Endothelial cell of umbilical vein (primary cell): ENCODE data around the gene DLEU7. TPM values are rescaled to one million over a fixed set of nuclear protein-coding genes. Genes with fewer than 3 reads are reported as not detected.

Source experiments
- BruUV-seq: library from RNA; stranded (reverse); fragments of 400-500 nt; replicated peaks from 2 replicates; lab custom pipeline; 2021; lab: Mats Ljungman, UMichigan
- CTCF ChIA-PET: fragments of 300-600, 350-600 bp; sonication (Branson Sonifier 250); formaldehyde crosslinking; loops from one replicate; lab custom pipeline; 2021; ENCODE audit warnings: antibody characterized with exemption, inconsistent platforms; lab: Charles Lee
- POLR2A ChIA-PET: fragments of 300-600, 350-600 bp; sonication (Branson Sonifier 250); formaldehyde crosslinking; loops from one replicate; lab custom pipeline; 2021; ENCODE audit warnings: antibody characterized with exemption, inconsistent platforms; lab: Charles Lee
- DNase-seq: peaks from one replicate; pipeline ENCODE4 v3.0.0-alpha.2; 2011; ENCODE audit warnings: low read depth, low spot score
- FAIRE-seq: peaks from 2 replicates; lab custom pipeline; 2011; peaks lifted over from hg19 to GRCh38; lab: Jason Lieb, UNC
- H2AFZ ChIP-seq: 2 replicates; pipeline ENCODE4 v1.6.0; 2012; ENCODE audit warnings: low read depth, low read length, control low read depth, inconsistent platforms
- H3K27ac ChIP-seq: 2 replicates; pipeline ENCODE4 v1.5.1; 2011; ENCODE audit warnings: low read depth, mild to moderate bottlenecking, control low read depth, low read length, moderate library complexity; ENCODE audit not compliant: insufficient read depth
- H3K27me3 ChIP-seq, 2 experiments: 2 replicates each; pipeline versions ENCODE4 v1.6.0 to v1.6.1; 2011; ENCODE audit warnings: low read length in 2 of 2, mixed read lengths in 1 of 2; ENCODE audit not compliant: control insufficient read depth in 2 of 2, insufficient read depth in 2 of 2
- H3K36me3 ChIP-seq, 2 experiments: 2 replicates in 1 of 2; 3 replicates in 1 of 2; pipeline ENCODE4 v1.5.1; 2011; ENCODE audit warnings: low read length in 2 of 2, mild to moderate bottlenecking in 1 of 2, moderate library complexity in 1 of 2; ENCODE audit not compliant: control insufficient read depth in 2 of 2, insufficient read depth in 2 of 2; ENCODE audit errors: extremely low read depth in 1 of 2
- H3K4me1 ChIP-seq: 3 replicates; pipeline ENCODE4 v1.5.1; 2011; ENCODE audit warnings: mild to moderate bottlenecking, low read length; ENCODE audit not compliant: control insufficient read depth, insufficient read depth; ENCODE audit errors: extremely low read depth
- H3K4me2 ChIP-seq: 2 replicates; pipeline ENCODE4 v1.6.1; 2011; ENCODE audit warnings: low read length, control low read depth, mixed read lengths; ENCODE audit not compliant: insufficient read depth
- H3K4me3 ChIP-seq, 3 experiments: fragments of 200-600 bp in 1 of 3; sonication (generic), shearing (Covaris generic) in 1 of 3; replicated peaks in 1 of 3; 2 replicates each; pipeline ENCODE4 v1.5.1; 2011 to 2016; ENCODE audit warnings: control low read depth in 3 of 3, low read length in 3 of 3, mild to moderate bottlenecking in 2 of 3, inconsistent platforms in 1 of 3, low read depth in 1 of 3, moderate library complexity in 1 of 3; ENCODE audit not compliant: insufficient read depth in 1 of 3
- H3K79me2 ChIP-seq: 2 replicates; pipeline ENCODE4 v1.6.0; 2012; ENCODE audit warnings: low read length, inconsistent platforms; ENCODE audit not compliant: control insufficient read depth, insufficient read depth
- H3K9ac ChIP-seq: replicated peaks from 2 replicates; pipeline ENCODE3; 2011; ENCODE audit warnings: low read length, control low read depth; ENCODE audit not compliant: insufficient read depth; ENCODE audit errors: extremely low read depth
- H3K9me1 ChIP-seq: replicated peaks from 3 replicates; pipeline ENCODE4 v1.6.0; 2011; ENCODE audit warnings: mild to moderate bottlenecking, low read length; ENCODE audit not compliant: control insufficient read depth, insufficient read depth; ENCODE audit errors: extremely low read depth
- H3K9me3 ChIP-seq: replicated peaks from 2 replicates; pipeline ENCODE4 v1.5.1; 2012; ENCODE audit warnings: low read length, inconsistent platforms; ENCODE audit not compliant: control insufficient read depth, insufficient read depth
- H4K20me1 ChIP-seq: replicated peaks from 2 replicates; pipeline ENCODE3; 2011; ENCODE audit warnings: mild to moderate bottlenecking, low read length; ENCODE audit not compliant: control insufficient read depth, insufficient read depth; ENCODE audit errors: extremely low read depth
- EZH2 ChIP-seq: IDR thresholded peaks from 2 replicates; pipeline ENCODE4 v1.6.1; 2012; ENCODE audit warnings: borderline replicate concordance, low read depth, mild to moderate bottlenecking, moderate library complexity, low read length, inconsistent platforms; ENCODE audit not compliant: severe bottlenecking
- FOS ChIP-seq: IDR thresholded peaks from 2 replicates; pipeline ENCODE4 v1.6.1; 2011; ENCODE audit warnings: mild to moderate bottlenecking, low read length, moderate library complexity, borderline replicate concordance; ENCODE audit not compliant: insufficient read depth
- GATA2 ChIP-seq: IDR thresholded peaks from 2 replicates; pipeline ENCODE4 v1.7.0; 2011; ENCODE audit warnings: low read depth, mild to moderate bottlenecking, moderate library complexity, mixed read lengths, low read length; ENCODE audit not compliant: insufficient read length, insufficient read depth
- JUN ChIP-seq: IDR thresholded peaks from 2 replicates; pipeline ENCODE4 v1.6.1; 2011; ENCODE audit warnings: borderline replicate concordance, low read depth; ENCODE audit not compliant: insufficient read length, insufficient read depth
- MYC ChIP-seq: IDR thresholded peaks from one replicate; pipeline ENCODE4 v1.6.1; 2011; ENCODE audit warnings: mild to moderate bottlenecking, low read depth, low read length
- POLR2A ChIP-seq: IDR thresholded peaks from 2 replicates; pipeline ENCODE4 v1.6.1; 2012; ENCODE audit warnings: low read depth, mild to moderate bottlenecking, control low read depth, low read length
- POLR2AphosphoS5 ChIP-seq: IDR thresholded peaks from 2 replicates; pipeline ENCODE4 v1.6.1; 2012; ENCODE audit warnings: low read depth, mild to moderate bottlenecking, control low read depth, low read length, moderate library complexity; ENCODE audit not compliant: insufficient read depth
- dilution Hi-C: fragments of 300-500 bp; cut with MboI; formaldehyde crosslinking; loops from one replicate; pipeline ENCODE4 v1.15.0; 2019; ENCODE audit warnings: low sequenced_read_pairs; ENCODE audit not compliant: extremely low pct_ligation_motif_present
- intact Hi-C: fragments of 100-400 bp; cut with micrococcal nuclease; formaldehyde crosslinking; loops from one replicate; pipeline ENCODE4 v1.10.0; 2022
- polyA plus RNA-seq, 4 experiments: library from polyadenylated mRNA; depleted of rRNA in 3 of 4; stranded (reverse) in 3 of 4; unstranded in 1 of 4; fragments of >200 nt; gene quantifications; 2 replicates each; pipeline versions ENCODE4 v1.2.1 to v1.2.3, GENCODE V29; 2011 to 2012; ENCODE audit warnings: missing spikeins in 1 of 4
- total RNA-seq: library from RNA; stranded (reverse); gene quantifications from 2 replicates; pipeline ENCODE4 v1.2.3, GENCODE V29; 2021
- TF ChIP-seq, protein P1 (sequence below), 2 donors: IDR thresholded peaks; 1 replicate in 1 of 2; 2 replicates in 1 of 2; pipeline ENCODE4 v1.5.1; 2011; ENCODE audit warnings: low read length in 2 of 2, mild to moderate bottlenecking in 2 of 2, moderate library complexity in 2 of 2, control low read depth in 1 of 2, inconsistent platforms in 1 of 2, low read depth in 1 of 2; ENCODE audit not compliant: insufficient read depth in 1 of 2; ENCODE audit errors: extremely low read depth in 1 of 2
- TF ChIP-seq, protein P2 (sequence below): IDR thresholded peaks from 2 replicates; pipeline ENCODE4 v1.6.1; 2011; ENCODE audit not compliant: insufficient read depth, insufficient read length

The DLEU7 gene
- total and polyA plus RNA-seq, 2 donors (not counting 3 experiments of a cell fraction or from before 2014, with no cell fraction given): not detected

DNA sequence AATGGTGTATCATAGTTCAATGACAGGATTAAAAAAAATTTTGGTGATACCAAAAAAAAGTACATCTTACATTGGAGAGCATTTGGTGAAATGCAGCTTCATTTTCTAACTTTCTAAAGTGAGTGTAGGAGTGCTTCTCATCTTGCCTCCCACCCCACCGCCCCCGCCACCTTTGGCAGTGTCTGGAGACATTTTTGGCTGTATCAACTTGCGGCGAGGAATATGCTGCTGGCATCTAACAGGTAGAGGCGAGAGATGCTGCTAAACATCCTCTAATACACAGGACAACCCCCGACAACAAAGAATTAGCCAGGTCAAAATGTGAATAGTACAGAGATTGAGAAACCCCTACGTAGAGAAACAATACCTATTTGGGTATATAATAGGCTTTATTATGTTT lies 1.7 kb downstream of the DLEU7 start:
- no peak overlapping the region for H3K4me3 ChIP-seq
- no peak overlapping the region for H3K27ac ChIP-seq
- no peak overlapping the region for H2AFZ ChIP-seq
- dilution Hi-C loops (no loop called here), intact Hi-C loops (no loop called here)
- H3K4me1 ChIP-seq: no peaks in the 10 kb centered on the region
- BruUV-seq: no TSS peak
- no peak overlapping the region for H3K9ac ChIP-seq
- H3K79me2 ChIP-seq: no peaks in the 10 kb centered on the region
- H4K20me1 ChIP-seq: no peaks in the 10 kb centered on the region
- POLR2A ChIA-PET: no interaction called here
- peaks cover 24 to 39% of the 10 kb centered on the region in 2 experiments for H3K27me3 ChIP-seq
- CTCF ChIA-PET: interaction anchor here (1.2 kb wide), 1 partner anchor 11 kb away, joined by 4 read pairs; no protein-coding TSS in a partner anchor
- FAIRE-seq (no peak), DNase-seq (no peak)
- H3K36me3 ChIP-seq: no peaks in the 10 kb centered on the region
- no peaks in the 10 kb centered on the region for H3K9me3 ChIP-seq
- TF ChIP-seq, protein P1, sequence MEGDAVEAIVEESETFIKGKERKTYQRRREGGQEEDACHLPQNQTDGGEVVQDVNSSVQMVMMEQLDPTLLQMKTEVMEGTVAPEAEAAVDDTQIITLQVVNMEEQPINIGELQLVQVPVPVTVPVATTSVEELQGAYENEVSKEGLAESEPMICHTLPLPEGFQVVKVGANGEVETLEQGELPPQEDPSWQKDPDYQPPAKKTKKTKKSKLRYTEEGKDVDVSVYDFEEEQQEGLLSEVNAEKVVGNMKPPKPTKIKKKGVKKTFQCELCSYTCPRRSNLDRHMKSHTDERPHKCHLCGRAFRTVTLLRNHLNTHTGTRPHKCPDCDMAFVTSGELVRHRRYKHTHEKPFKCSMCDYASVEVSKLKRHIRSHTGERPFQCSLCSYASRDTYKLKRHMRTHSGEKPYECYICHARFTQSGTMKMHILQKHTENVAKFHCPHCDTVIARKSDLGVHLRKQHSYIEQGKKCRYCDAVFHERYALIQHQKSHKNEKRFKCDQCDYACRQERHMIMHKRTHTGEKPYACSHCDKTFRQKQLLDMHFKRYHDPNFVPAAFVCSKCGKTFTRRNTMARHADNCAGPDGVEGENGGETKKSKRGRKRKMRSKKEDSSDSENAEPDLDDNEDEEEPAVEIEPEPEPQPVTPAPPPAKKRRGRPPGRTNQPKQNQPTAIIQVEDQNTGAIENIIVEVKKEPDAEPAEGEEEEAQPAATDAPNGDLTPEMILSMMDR (IDR thresholded peaks at IDR 0.05; ENCODE audit: extremely low read depth in 1 of 2, insufficient read depth in 1 of 2, low read depth in 1 of 2, low read length in 2 of 2): no peak
- TF ChIP-seq FOS (no peak), EZH2 (no peak)
- no peaks in the 10 kb centered on the region for H3K9me1 ChIP-seq
- H3K4me2 ChIP-seq: no peak overlapping the region

DNA sequence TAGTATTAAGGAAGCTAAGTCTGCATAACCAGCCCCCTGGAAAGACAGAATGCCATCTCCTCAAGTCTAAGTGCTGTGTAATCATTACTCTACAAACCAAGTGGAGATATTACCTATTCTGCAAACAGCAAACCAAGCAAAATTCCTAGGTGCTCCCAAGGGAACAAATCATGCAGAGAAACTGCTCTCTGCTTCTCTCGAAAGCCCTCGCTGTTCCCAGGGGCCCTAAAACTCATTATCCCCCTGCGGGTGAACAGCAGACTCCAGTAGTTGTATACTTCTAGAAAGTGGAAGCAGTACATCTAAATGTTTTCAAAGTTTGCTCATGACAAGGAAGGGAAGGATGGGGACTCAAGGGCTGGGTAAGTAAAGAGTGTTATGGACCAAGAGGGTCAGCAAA lies 3.2 kb downstream of the DLEU7 start:
- FAIRE-seq: no peak
- no peaks in the 10 kb centered on the region for H3K9me3 ChIP-seq
- no peaks in the 10 kb centered on the region for H3K4me1 ChIP-seq
- no peak overlapping the region for H3K4me3 ChIP-seq
- no peak overlapping the region for H3K9ac ChIP-seq
- no peak overlapping the region for H3K27ac ChIP-seq
- no peak overlapping the region for H2AFZ ChIP-seq
- peaks cover 23 to 34% of the 10 kb centered on the region in 2 experiments for H3K27me3 ChIP-seq
- no peak for DNase-seq
- CTCF ChIA-PET: no interaction called here
- TF ChIP-seq MYC (no peak), GATA2 (no peak), POLR2A (no peak), EZH2 (no peak), POLR2AphosphoS5 (no peak), JUN (no peak), FOS (no peak)
- TF ChIP-seq, protein P2, sequence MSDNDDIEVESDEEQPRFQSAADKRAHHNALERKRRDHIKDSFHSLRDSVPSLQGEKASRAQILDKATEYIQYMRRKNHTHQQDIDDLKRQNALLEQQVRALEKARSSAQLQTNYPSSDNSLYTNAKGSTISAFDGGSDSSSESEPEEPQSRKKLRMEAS: no peak
- TF ChIP-seq, protein P1 (IDR thresholded peaks at IDR 0.05; ENCODE audit: extremely low read depth in 1 of 2, insufficient read depth in 1 of 2, low read depth in 1 of 2, low read length in 2 of 2): no peak
- no peak overlapping the region for H3K4me2 ChIP-seq
- no peaks in the 10 kb centered on the region for H3K79me2 ChIP-seq
- no peaks in the 10 kb centered on the region for H3K9me1 ChIP-seq
- POLR2A ChIA-PET: no interaction called here
- no TSS peak for BruUV-seq
- dilution Hi-C loops (no loop called here), intact Hi-C loops (no loop called here)
- H3K36me3 ChIP-seq: no peaks in the 10 kb centered on the region
- no peaks in the 10 kb centered on the region for H4K20me1 ChIP-seq
